ENCODE results near the gene PARL.

Gene PARL

GRCh38 chr3:183845608-183846288, 38.9 kb downstream of the PARL start:
- DNase-seq: no peak

- DNase-seq: no peak
Measured at GRCh38 chr3:183845090-183845489, 39.6 kb downstream of the PARL start.

- DNase-seq: no peak
Measured at GRCh38 chr3:183844606-183845005, 40.1 kb downstream of the PARL start.

GRCh38 chr3:183839751-183840150, 44.9 kb downstream of the PARL start:
- no peak for DNase-seq

DNA sequence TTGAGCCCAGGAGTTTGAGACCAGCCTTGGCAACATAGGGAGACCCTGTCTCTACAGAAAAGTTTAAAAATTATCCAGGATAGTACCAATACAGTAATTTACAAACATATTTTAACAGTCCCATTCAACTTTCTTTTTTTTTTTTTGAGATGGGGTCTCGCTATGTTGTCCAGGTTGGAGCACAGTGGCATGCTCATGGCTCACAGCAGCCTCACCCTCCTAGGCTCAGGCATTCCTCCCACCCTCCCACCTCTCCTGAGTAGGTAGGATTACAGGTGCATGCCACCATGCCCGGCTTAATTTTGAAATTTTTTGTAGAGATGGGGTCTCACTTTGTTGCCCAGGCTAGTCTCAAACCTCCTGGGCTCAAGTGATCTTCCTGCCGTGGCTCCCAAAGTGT, 46.8 kb downstream of the PARL start:
- DNase-seq: no peak

DNA sequence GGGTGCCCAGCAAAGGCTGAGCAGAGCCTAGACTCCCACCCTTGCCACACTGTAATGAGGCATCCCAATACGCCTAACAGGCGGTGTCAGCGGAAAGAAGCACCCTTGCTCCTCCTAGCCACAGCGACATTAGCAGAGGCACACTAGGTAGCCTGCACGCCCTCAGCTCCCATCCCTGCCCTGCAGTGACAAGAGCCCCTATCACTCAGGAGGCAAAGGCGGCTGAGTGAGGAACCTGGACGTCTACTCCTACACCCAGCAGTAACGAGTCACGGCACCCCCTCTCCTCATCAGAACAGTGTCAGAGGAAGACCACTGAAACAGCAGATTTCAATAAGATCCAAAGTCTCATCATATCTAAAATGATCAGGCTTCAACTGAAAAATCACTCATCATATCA, 47.3 kb downstream of the PARL start:
- no peak for DNase-seq

GRCh38 chr3:183833516-183833915, 51.2 kb downstream of the PARL start:
- DNase-seq: no peak

- no peak for DNase-seq
Measured at GRCh38 chr3:183830187-183830586, 54.5 kb downstream of the PARL start.

- DNase-seq: no peak
Measured at GRCh38 chr3:183829466-183829865, 55.2 kb downstream of the PARL start.

GRCh38 chr3:183828538-183828870, 56.2 kb downstream of the PARL start:
- no peak for DNase-seq

GRCh38 chr3:183827809-183828537, 56.7 kb downstream of the PARL start:
- DNase-seq: no peak

DNA sequence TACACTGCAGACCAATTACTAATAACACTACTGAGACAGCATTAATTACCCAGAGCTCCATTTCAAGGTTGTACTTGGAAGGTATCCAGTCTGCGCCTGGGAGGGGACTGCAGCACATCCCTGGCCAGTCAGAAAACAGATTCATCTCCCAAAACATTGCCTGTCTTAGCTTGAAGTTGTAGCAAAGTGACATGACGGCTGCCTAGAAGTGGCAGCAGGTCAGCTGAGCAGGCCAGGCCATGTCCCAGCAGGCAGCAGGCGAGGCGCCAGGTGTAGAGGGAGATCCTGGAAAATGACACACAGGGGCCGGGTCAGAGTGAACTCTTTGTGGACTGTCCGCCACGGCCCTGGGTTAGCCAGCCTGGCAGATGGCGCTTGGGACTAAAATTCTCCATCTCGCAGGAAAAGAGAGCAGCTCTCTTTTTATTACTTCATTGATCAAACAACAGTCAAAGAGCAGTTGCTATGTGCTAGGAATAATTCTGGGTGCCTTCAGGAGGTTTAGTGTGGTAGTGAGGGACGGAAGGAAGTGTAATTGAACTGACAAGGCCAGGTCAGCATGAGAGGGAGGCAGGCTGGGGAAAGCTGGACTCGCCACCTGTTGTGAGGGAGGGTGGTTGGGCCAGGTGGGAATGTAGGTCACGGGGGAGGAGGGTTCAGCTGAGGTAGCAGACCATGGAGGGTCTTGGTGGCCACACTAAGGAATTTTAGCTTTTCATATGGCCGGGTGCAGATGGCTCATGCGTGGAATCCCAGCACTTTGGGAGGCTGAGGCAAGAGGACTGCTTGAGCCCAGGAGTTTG, 58.0 kb downstream of the PARL start:
- no peak for DNase-seq

- DNase-seq: no peak
Measured at GRCh38 chr3:183825456-183826161, 59.1 kb downstream of the PARL start, which contains the start of gene MAP6D1. Gene MAP6D1 (minus strand): TSS chr3:183825577. CDS start chr3:183825547, 30 bp downstream.

- DNase-seq: no peak
Measured at GRCh38 chr3:183824761-183825455, 59.8 kb downstream of the PARL start.

DNA sequence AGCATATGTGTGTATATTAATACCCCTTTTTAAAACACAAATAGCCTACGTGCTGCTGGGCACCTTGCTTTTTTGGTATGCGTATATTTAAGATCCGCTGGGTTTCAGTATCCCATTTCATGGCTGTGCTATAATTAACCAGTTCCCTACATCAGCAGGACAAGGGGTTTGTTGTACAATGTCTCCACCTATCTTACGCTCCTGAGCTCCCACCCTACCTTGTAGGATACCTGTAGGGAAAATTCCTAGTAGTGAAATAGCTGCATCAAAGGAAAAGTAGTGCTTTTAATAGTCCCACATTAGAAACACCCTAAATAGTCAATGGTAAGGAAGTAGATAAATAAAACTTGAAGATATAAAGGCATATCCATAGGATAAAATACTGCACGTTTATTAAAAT, 60.7 kb downstream of the PARL start:
- no peak for DNase-seq

DNA sequence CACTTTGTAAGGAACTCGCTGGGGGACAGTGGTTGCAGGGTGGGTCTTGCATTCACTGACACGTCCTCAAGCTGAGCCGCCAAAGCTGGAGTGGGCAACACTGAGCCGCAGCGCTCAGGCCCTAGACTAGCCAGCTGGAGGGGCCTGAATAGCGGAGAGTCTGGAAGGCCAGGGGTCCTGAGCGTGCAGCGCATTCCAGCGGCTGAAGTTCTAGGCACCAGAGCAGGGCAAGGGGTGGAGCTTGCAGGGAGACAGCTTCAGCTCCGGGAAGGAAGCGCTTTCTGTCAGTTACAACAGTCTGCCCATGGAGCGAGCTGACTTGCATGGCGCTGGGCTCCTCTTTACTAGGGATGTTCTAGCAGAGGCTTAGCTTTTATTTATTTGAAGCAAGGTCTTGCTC, 62.0 kb downstream of the PARL start:
- DNase-seq: no peak

- DNase-seq: no peak
Measured at GRCh38 chr3:183819831-183820230, 64.8 kb downstream of the PARL start.

GRCh38 chr3:183818706-183819624, 65.7 kb downstream of the PARL start:
- no peak for DNase-seq

DNA sequence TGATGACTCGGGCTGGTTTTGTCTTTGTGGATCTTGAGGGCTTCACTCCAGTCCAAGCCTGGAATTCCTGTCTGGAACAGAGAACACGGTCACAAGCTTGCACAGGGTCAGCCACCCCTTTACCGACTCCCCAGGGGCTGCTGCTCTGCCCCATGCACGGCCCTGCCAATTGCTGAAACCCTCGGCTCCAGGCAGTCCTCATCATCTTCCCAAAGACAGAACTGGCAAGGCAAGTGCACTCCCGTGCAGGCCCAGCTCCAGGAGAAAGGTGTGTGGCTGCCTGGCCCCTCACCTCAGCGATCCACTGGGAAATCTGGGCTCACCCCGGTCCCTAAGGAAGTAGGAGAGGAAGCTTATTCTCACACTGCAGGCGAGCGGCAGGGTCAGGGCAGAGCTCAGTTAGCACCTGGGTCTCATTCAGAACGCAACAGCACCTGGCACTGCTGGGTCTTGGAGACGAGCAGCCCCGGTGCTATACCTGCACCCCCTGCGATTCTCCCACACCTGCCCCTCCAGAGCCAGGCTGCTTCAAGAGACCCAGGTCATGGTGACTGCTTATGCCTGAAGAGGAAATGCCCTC, 66.5 kb downstream of the PARL start:
- DNase-seq: no peak

DNA sequence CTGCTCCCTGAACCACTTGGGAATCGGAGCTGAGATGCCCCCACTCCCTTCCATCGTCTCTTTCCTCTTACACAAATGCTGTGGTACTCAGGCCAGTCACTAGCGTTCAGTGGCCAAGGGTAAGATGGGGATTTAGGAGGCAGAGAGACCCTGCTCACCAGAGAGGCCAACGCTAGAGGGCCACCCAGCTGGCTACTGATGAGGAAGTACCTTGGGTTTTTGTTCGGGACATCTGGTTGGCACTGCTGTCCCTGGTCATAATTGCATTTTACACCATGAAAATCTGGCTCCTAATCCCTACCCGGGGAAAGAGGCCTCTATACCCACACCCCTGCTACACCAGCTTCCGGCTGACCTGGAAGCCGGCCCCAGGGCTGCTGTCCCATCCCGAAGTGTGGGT, 67.0 kb downstream of the PARL start:
- no peak for DNase-seq
